GM21786 (cell line): ENCODE measurements around the gene PTCRA.
"Not testable (repeated sequence)": the region's sequence is repeated elsewhere in the genome, so short reads cannot be mapped to it uniquely, and the experiment has no call there.

ENCODE experiments used
- ATAC-seq: cut with Tn5 transposase; IDR thresholded peaks from one replicate; pipeline ENCODE4 v1.9.1; 2021; ENCODE audit not compliant: unreplicated experiment

PTCRA gene

GRCh38 chr6:42902429-42903263 lies 13.2 kb upstream of the PTCRA start:
- ATAC-seq: not testable (repeated sequence)

- no peak for ATAC-seq
These were observed 11.4 kb upstream of the PTCRA start for GRCh38 chr6:42904467-42904866.

DNA sequence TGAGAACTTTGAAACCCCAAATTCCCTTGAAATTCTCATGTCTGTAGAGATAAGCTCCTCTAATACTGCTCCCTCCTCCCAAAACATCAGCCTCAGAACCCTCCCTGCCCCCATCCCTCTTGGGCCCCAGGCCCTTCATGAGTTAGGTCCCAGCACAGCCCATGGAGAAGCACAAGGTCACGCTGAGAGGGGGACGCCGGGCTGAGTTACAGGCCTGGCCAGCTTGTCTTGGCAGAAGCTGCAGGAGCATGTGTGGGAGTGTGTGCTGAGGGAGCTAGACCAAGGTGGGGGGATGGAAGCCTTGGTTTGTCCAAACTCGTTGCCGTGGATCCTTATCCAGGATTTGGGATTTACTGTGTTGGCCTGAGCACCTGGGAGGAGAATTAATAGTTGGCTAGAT lies 8.5 kb upstream of the PTCRA start:
- ATAC-seq: no peak

GRCh38 chr6:42909835-42910234 lies 6.0 kb upstream of the PTCRA start:
- ATAC-seq: no peak

DNA sequence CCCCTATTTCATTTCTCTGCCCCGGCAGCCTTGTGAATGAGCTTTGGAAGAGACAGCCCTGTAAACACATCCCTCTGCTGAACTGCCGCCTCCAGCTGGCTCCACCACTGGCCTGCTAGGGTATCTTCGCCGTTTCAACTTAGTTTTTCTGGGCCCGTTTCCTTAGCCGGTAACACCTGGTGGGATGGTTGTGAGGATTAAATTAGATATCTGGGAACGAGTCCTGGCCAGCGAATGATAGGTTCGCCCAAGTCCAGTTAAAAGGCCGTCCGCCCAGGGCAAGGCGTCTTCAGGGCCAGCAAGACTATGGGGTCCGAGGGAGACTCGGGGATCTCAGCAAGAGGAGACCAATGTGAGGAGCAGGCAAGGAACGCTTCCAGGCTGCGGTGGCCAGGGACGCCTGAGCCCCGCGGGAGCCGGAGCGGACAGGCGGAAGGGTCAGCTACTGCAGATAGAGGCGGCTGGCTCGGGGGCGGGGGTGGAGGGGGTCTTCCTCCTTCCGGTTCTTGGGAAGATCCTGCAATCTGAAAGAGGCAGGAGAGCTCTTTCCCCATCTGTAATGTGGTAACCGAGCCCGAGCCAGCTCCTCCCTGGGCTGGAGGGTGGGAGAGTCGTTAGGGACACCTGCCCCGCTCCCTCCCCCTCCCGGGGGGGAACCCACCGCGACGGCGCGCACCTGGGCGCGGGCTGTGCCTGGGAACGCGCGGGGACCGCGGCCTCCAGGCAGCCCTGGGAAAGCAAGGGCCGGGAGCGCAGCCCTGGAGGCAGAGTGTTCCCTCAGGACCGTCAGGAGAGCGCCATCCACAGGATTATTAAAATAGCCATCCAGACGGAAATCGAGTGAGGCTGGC lies 4.5 kb upstream of the PTCRA start:
- ATAC-seq: no peak

- ATAC-seq: no peak
These were observed 1.3 kb upstream of the PTCRA start for GRCh38 chr6:42914546-42914945.

- no peak for ATAC-seq
These were observed 435 bp downstream of the PTCRA start for GRCh38 chr6:42916288-42916687.

GRCh38 chr6:42921801-42922200 lies 5.9 kb downstream of the PTCRA start:
- no peak for ATAC-seq

GRCh38 chr6:42923666-42924065 lies 7.8 kb downstream of the PTCRA start:
- no peak for ATAC-seq

DNA sequence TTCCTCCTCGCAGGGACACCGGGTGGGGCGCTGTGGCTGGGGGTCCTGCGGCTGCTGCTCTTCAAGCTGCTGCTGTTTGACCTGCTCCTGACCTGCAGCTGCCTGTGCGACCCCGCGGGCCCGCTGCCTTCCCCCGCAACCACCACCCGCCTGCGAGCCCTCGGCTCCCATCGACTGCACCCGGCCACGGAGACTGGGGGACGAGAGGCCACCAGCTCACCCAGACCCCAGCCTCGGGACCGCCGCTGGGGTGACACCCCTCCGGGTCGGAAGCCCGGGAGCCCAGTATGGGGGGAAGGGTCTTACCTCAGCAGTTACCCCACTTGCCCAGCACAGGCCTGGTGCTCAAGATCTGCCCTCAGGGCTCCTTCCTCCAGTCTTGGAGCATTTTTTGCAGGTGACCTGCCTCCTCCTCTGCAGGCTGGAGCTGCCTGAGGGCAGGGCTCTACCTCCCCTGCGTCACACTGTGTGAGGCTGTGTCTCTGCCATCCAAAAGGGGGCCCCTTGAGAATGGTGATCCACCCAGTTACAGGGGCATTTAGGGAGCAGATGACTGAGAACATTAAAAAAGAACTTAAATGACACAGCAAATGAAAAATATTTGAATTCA lies 9.5 kb downstream of the PTCRA start:
- ATAC-seq: no peak

DNA sequence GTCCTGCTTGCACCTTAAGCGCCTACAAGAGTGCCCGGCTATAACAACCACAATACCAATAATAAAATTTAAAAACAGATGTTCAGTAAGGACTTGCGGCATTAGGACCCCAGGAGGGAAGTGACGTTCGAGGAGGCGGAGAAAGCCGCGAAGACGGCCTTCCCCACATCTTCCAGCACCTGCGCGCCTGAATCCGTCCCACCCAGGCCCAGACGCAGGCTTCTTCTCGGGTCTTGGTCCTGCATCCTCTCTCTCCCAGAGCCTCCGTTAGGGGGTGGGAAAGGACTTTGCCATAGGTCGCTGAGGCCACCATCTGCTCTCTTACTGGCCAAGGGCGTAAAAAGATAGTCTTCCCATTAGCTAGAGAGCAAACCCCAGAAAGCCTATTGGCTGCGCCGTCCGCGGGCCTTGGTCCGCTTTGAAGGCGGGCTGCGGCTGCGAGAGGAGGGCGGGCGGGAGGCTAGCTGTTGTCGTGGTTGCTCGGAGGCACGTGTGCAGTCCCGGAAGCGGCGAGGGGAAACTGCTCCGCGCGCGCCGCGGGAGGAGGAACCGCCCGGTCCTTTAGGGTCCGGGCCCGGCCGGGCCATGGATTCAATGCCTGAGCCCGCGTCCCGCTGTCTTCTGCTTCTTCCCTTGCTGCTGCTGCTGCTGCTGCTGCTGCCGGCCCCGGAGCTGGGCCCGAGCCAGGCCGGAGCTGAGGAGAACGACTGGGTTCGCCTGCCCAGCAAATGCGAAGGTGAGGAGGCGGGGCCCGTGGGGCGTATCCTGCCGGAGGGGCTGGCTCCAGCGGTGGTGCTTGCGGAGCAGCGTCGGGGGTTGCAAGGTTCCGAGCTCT lies 13.3 kb downstream of the PTCRA start, which contains the start of gene CNPY3:
CNPY3 (plus strand) TSS at position 495 of the 835 bp plus-strand sequence; CDS start at position 586, 91 bp downstream.
- peak; percentile 74 for ATAC-seq

DNA sequence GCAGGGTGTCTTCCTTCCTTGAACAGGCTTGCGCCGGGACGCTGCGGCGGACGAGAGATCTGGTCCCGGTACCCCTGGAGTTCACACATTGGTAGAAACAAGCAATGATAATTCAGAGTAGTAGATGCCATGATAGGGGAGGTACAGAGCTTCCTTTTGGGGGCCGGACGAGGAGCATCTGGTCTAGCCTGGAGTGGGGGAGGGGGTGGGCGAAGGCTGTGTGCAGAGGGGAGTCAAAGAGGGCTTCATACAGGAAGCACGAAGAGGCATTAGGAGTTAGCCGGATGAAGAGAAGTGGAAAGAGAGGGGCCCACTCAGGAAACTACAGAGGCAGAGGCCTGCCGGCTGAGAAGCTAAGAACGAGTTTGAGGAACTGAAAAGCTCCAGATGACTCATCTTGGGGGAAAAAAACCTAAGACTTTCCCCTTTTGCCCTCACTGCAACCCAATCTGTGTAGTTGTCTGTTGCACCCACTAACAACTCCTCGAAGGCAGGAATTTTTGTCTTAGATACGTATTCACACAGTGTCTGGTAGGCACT lies 14.0 kb downstream of the PTCRA start:
- ATAC-seq: peak; percentile 57

DNA sequence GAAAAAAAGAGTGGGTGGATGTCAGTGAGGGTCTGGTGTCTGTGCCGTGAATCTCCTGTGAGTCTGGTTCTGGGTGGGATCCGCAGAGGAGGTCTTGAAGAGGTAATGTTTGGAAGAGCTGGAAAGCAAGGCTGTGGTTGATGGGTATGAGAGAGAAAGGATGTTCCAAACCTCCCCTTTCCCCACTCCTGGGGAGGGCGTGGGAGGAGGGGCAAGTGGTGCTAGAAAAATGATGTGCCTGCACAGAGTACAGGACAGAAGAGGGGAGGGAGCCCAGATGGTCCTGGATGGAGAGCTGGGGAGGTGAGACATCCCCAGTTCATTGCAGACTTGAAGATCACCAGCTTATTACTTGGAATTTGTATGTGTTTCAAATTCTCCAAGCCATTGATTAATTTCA lies 16.6 kb downstream of the PTCRA start:
- ATAC-seq: no peak

DNA sequence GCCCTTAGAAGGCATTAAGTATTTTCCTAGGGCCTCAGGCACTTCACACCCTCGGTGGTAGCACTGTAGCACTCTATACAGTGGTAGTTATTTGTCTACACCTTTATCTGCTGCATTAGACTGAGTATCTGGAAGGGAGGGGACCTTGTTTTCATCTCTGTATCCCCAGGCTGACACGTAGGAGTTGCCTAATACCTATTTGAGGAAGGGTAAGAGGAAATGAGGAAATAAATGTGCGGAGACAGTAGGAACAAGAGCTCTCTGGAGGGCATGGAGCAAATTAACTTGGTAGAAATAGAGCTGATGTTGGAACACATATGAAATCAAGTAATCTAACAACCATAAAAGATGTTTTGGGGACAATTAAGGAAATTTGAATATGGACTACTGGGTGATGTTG lies 17.4 kb downstream of the PTCRA start:
- no peak for ATAC-seq

DNA sequence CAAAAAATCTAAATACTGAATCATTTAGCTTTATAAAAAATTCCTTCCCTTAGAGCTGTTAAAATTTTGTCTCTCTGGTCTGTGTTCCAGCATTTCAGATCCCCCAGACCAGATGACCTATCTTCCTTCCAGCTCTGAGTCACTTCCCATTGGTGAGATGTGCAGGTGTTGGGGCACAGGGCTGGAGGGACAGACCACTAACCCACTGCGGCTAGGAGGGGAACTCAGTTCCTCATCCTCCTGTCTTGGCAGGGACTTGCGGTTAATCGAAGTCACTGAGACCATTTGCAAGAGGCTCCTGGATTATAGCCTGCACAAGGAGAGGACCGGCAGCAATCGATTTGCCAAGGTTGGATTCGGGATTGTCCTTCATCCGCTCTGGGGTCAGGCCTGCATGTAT lies 19.5 kb downstream of the PTCRA start:
- no peak for ATAC-seq

GRCh38 chr6:42936398-42936797 lies 20.5 kb downstream of the PTCRA start:
- no peak for ATAC-seq

- ATAC-seq: no peak
These were observed 21.9 kb downstream of the PTCRA start for GRCh38 chr6:42937548-42938427.

GRCh38 chr6:42938428-42938796 lies 22.6 kb downstream of the PTCRA start:
- no peak for ATAC-seq

DNA sequence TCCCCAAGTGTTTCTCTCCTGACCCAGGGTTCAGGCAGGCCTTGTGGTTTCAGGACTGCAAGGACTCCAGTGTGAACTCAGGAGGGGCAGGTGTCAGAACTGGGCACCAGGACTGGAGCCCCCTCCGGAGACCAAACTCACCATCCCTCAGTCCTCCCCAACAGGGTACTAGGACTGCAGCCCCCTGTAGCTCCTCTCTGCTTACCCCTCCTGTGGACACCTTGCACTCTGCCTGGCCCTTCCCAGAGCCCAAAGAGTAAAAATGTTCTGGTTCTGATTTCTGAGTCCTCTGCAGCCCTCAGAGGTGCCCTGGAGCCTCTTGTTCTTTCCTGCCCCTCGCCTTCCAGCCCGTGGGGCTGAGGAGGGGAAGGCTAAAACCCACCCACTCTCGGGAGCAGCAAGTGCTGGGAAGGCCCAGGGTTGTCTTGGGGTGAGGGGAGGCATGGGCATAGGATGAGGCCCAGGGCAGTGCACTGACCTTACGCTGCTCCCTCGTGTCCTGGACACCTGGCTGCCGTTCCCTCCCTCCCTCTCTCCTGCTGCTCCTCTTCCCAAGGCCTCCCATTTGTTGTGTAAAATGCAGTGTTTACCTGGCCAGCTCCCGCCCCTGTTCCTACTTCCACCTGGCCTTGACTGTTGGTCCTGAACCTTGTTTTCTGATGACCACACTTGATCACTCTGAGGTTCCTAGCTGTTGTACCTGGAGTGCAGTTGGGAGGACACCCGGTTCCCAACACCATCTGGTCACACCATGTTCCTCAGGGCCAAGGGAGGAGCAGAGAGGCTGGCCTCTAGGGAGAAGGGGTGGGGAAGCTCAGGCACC lies 23.3 kb downstream of the PTCRA start:
- ATAC-seq: no peak
